HCT116 (cell line): Measurements from ENCODE around the gene MYCBP2. TPM values are rescaled to one million over a fixed set of nuclear protein-coding genes. Genes with fewer than 3 reads are reported as not detected.

Experiments
- ATAC-seq: fragments of 200-7000 bp; cut with Tn5 transposase; 2 replicates; pipeline ENCODE4 v1.9.1; 2020; ENCODE audit warnings: mild to moderate bottlenecking, moderate library complexity
- BruUV-seq: library from RNA; stranded (reverse); fragments of 400-500 nt; replicated peaks from 2 replicates; lab custom pipeline; 2021; lab: Mats Ljungman, UMichigan
- CTCF ChIA-PET: fragments of 300-600 bp; sonication (Branson Sonifier 250); formaldehyde crosslinking; loops from one replicate; lab custom pipeline; 2021; ENCODE audit warnings: antibody characterized with exemption; lab: Charles Lee
- POLR2A ChIA-PET: fragments of 300-600, 350-600 bp; sonication (Branson Sonifier 250); formaldehyde crosslinking; loops from one replicate; lab custom pipeline; 2021; ENCODE audit warnings: antibody characterized with exemption; lab: Charles Lee
- RAD21 ChIA-PET, 2 experiments: fragments of 300-600 bp; sonication (Branson Sonifier 250); formaldehyde crosslinking; loops; one replicate each; lab custom pipeline; 2023; ENCODE audit warnings: low total read pairs in 2 of 2; ENCODE audit not compliant: uncharacterized antibody in 2 of 2, unreplicated experiment in 2 of 2, low non-redundant PET in 1 of 2; lab: Charles Lee
- DNase-seq: peaks from one replicate; pipeline ENCODE4 v3.0.0-alpha.2; 2010; ENCODE audit warnings: low read depth, low spot score
- H2AFZ ChIP-seq: fragments of 200-600 bp; shearing (Covaris generic), sonication (generic); 2 replicates; pipeline ENCODE4 v1.6.1; 2017; ENCODE audit warnings: low read depth, mixed run types, mixed read lengths, antibody characterized with exemption, low read length; ENCODE audit not compliant: poor library complexity, severe bottlenecking
- H3K27ac ChIP-seq: 2 replicates; pipeline ENCODE4 v1.5.1; 2012; ENCODE audit warnings: low read depth, low read length
- H3K27me3 ChIP-seq: fragments of 200-600 bp; sonication (generic); 2 replicates; pipeline ENCODE4 v1.6.1; 2016; ENCODE audit warnings: mixed run types, low read length, mixed read lengths; ENCODE audit not compliant: insufficient read depth
- H3K36me3 ChIP-seq, 2 experiments: fragments of 200-500 bp in 1 of 2; fragments of 200-600 bp in 1 of 2; sonication (Bioruptor generic) in 1 of 2; sonication (generic) in 1 of 2; 2 replicates each; pipeline versions ENCODE4 v1.5.1 to v1.6.1; 2014 to 2016; ENCODE audit warnings: low read length in 2 of 2, inconsistent platforms in 1 of 2, mixed read lengths in 1 of 2, mixed run types in 1 of 2; ENCODE audit not compliant: insufficient read depth in 2 of 2, control insufficient read depth in 1 of 2
- H3K4me1 ChIP-seq, 2 experiments: fragments of 200-600 bp in 1 of 2; sonication (generic) in 1 of 2; 2 replicates each; pipeline versions ENCODE4 v1.5.1 to v1.6.1; 2012 to 2017; ENCODE audit warnings: low read length in 2 of 2, inconsistent platforms in 1 of 2, mild to moderate bottlenecking in 1 of 2, mixed read lengths in 1 of 2, mixed run types in 1 of 2, moderate library complexity in 1 of 2; ENCODE audit not compliant: insufficient read depth in 2 of 2, control insufficient read depth in 1 of 2
- H3K4me2 ChIP-seq: fragments of 200-600 bp; sonication (generic); 2 replicates; pipeline ENCODE4 v1.6.1; 2017; ENCODE audit warnings: mixed run types, low read length, mixed read lengths
- H3K4me3 ChIP-seq, 2 experiments: fragments of 200-600 bp in 1 of 2; sonication (generic) in 1 of 2; replicated peaks in 1 of 2; 2 replicates each; pipeline ENCODE4 v1.5.1; 2011 to 2016; ENCODE audit warnings: low read length in 2 of 2, control low read depth in 1 of 2, low read depth in 1 of 2, mild to moderate bottlenecking in 1 of 2, mixed read lengths in 1 of 2, mixed run types in 1 of 2
- H3K79me2 ChIP-seq: fragments of 200-600 bp; sonication (generic); 2 replicates; pipeline ENCODE4 v1.6.1; 2017; ENCODE audit warnings: mild to moderate bottlenecking, mixed run types, low read length, moderate library complexity, mixed read lengths; ENCODE audit not compliant: insufficient read depth
- H3K9ac ChIP-seq: fragments of 200-600 bp; sonication (generic); 2 replicates; pipeline ENCODE4 v1.6.1; 2016; ENCODE audit warnings: low read length, mixed read lengths
- H3K9me2 ChIP-seq: fragments of 200-600 bp; sonication (generic), shearing (Covaris generic); 2 replicates; pipeline ENCODE4 v1.6.1; 2017; ENCODE audit warnings: mixed run types, mild to moderate bottlenecking, moderate library complexity; ENCODE audit not compliant: insufficient read depth
- H3K9me3 ChIP-seq, 2 experiments: fragments of 200-500 bp in 1 of 2; fragments of 200-600 bp in 1 of 2; sonication (Bioruptor generic) in 1 of 2; sonication (generic) in 1 of 2; 2 replicates each; pipeline ENCODE4 v1.6.1; 2014 to 2017; ENCODE audit warnings: low read length in 2 of 2, mixed read lengths in 2 of 2, inconsistent platforms in 1 of 2, low read depth in 1 of 2, mild to moderate bottlenecking in 1 of 2, mixed run types in 1 of 2, moderate library complexity in 1 of 2; ENCODE audit not compliant: control insufficient read depth in 1 of 2, insufficient read depth in 1 of 2
- H4K20me1 ChIP-seq: fragments of 200-600 bp; sonication (generic), shearing (Covaris generic); 2 replicates; pipeline ENCODE4 v1.6.1; 2017; ENCODE audit warnings: mixed run types, mild to moderate bottlenecking, moderate library complexity; ENCODE audit not compliant: insufficient read depth
- CBX3 ChIP-seq: IDR thresholded peaks from 2 replicates; pipeline ENCODE4 v1.6.1; 2012; ENCODE audit warnings: low read depth
- CEBPB ChIP-seq: IDR thresholded peaks from 2 replicates; pipeline ENCODE4 v1.6.1; 2012; ENCODE audit warnings: low read depth
- ELF1 ChIP-seq: IDR thresholded peaks from 2 replicates; pipeline ENCODE4 v1.6.1; 2012; ENCODE audit warnings: low read depth, borderline replicate concordance
- EZH2 ChIP-seq: fragments of 200-600 bp; sonication (generic); IDR thresholded peaks from 2 replicates; pipeline ENCODE4 v1.6.1; 2017; ENCODE audit warnings: antibody characterized with exemption, mixed run types
- EZH2phosphoT487 ChIP-seq: fragments of 200-600 bp; IDR thresholded peaks from 2 replicates; pipeline ENCODE4 v1.6.1; 2018; ENCODE audit warnings: antibody characterized with exemption, borderline replicate concordance
- SIN3A ChIP-seq: IDR thresholded peaks from 2 replicates; pipeline ENCODE4 v1.6.1; 2012; ENCODE audit warnings: low read depth
- ZFX ChIP-seq: fragments of 450-650 bp; IDR thresholded peaks from 2 replicates; pipeline ENCODE4 v1.6.1; 2017
- ZNF274 ChIP-seq: fragments of 200-500 bp; sonication (Bioruptor generic); IDR thresholded peaks from 2 replicates; pipeline ENCODE4 v1.6.1; 2014; ENCODE audit warnings: mild to moderate bottlenecking, low read depth, low read length, inconsistent platforms
- intact Hi-C: fragments of 100-400 bp; cut with micrococcal nuclease; formaldehyde crosslinking; loops from 2 replicates; pipeline ENCODE4 v1.10.0; 2022
- total RNA-seq: library from RNA; stranded (reverse); gene quantifications from one replicate; pipeline ENCODE4 v1.2.1, GENCODE V29; 2021; ENCODE audit not compliant: unreplicated experiment
- TF ChIP-seq, protein P1 (sequence below): IDR thresholded peaks from 2 replicates; pipeline ENCODE4 v1.6.1; 2012; ENCODE audit warnings: low read depth
- TF ChIP-seq, protein P2 (sequence below), 3 experiments: fragments of 200-600 bp in 1 of 3; sonication (generic) in 1 of 3; IDR thresholded peaks in 2 of 3; conservative IDR thresholded peaks in 1 of 3; 2 replicates each; pipeline ENCODE4 v1.5.1; 2012 to 2017; ENCODE audit warnings: low read depth in 2 of 3, low read length in 2 of 3, antibody characterized with exemption in 1 of 3, borderline replicate concordance in 1 of 3, control low read depth in 1 of 3, mild to moderate bottlenecking in 1 of 3, mixed read lengths in 1 of 3, mixed run types in 1 of 3, moderate library complexity in 1 of 3; ENCODE audit not compliant: insufficient read depth in 1 of 3
- TF ChIP-seq, protein P3 (sequence below): IDR thresholded peaks from 2 replicates; pipeline ENCODE4 v1.6.1; 2012

MYCBP2 gene
- total RNA-seq, 1 experiment from 2014 or later: 48.5 TPM

DNA sequence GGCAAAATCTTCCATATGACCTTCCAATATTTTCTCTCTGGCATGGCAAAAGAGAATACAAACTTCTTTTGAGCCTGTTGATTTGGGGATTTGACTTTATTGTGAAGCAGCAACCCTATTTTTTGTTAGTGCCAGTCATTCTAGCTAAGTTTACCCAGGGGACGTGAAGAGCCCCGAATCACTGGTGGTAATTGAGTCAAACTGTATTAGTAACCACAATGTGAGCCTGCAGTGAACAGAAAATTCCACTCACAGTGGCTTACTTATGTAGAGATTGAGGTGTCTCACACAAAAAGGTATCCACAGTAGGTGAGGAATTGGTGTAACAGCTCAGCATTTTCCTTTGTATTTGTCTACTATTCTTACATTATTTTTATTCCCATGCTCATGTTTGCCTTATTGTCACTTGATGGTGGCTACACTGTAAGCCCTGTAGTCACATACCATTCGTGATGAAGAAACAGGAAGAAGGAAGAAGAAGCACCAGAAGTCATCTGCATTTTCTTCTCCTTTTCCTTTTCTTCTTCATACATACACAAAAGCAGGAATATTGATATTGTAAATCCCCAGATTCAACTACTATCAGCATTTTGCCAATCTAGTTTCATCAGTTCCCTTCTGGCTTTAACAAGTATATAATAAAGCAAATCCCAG lies 33.3 kb upstream of the MYCBP2 start:
- Histone ChIP-seq H3K4me2 (no peak overlapping the region), H2AFZ (no peak overlapping the region), H3K36me3 (no peaks in the 10 kb centered on the region), H3K79me2 (no peaks in the 10 kb centered on the region), H3K4me1 (no peaks in the 10 kb centered on the region), H4K20me1 (no peaks in the 10 kb centered on the region), H3K4me3 (no peak overlapping the region), H3K9me2 (no peaks in the 10 kb centered on the region), H3K9me3 (no peaks in the 10 kb centered on the region), H3K9ac (no peak overlapping the region), H3K27me3 (peaks cover 4% of the 10 kb centered on the region; the same call in 1 of the 2 replicates), H3K27ac (no peak overlapping the region)
- intact Hi-C loops: no loop called here
- ChIA-PET CTCF (no interaction called here), RAD21 (no interaction called here), POLR2A (no interaction called here)
- DNase-seq (no peak), ATAC-seq (no peak)
- no peak for TF ChIP-seq SIN3A
- TF ChIP-seq, protein P1, sequence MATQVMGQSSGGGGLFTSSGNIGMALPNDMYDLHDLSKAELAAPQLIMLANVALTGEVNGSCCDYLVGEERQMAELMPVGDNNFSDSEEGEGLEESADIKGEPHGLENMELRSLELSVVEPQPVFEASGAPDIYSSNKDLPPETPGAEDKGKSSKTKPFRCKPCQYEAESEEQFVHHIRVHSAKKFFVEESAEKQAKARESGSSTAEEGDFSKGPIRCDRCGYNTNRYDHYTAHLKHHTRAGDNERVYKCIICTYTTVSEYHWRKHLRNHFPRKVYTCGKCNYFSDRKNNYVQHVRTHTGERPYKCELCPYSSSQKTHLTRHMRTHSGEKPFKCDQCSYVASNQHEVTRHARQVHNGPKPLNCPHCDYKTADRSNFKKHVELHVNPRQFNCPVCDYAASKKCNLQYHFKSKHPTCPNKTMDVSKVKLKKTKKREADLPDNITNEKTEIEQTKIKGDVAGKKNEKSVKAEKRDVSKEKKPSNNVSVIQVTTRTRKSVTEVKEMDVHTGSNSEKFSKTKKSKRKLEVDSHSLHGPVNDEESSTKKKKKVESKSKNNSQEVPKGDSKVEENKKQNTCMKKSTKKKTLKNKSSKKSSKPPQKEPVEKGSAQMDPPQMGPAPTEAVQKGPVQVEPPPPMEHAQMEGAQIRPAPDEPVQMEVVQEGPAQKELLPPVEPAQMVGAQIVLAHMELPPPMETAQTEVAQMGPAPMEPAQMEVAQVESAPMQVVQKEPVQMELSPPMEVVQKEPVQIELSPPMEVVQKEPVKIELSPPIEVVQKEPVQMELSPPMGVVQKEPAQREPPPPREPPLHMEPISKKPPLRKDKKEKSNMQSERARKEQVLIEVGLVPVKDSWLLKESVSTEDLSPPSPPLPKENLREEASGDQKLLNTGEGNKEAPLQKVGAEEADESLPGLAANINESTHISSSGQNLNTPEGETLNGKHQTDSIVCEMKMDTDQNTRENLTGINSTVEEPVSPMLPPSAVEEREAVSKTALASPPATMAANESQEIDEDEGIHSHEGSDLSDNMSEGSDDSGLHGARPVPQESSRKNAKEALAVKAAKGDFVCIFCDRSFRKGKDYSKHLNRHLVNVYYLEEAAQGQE: no peak
- TF ChIP-seq CEBPB: no peak
- no peak for TF ChIP-seq ZFX
- BruUV-seq: no TSS peak

DNA sequence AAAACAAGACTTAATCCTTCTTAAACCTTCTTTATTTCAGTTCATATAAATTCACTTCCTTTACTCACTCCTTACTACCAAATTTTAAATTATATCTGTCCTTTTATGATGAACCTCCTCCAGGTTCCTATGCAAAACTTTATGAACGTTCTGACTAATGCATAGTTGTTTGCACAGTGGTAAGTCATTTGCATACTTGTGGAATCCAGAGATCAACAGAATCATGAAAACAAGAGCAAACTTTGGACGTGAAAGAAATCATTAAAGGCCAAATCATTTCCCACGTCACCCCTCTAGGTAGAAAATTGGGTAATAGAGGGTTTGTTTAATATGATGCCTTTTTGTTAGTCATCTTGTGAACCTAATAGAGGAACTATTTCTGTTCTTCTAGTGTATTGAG lies 32.3 kb upstream of the MYCBP2 start:
- DNase-seq: no peak
- CTCF ChIA-PET: no interaction called here
- no peak for TF ChIP-seq EZH2
- TF ChIP-seq, protein P2, sequence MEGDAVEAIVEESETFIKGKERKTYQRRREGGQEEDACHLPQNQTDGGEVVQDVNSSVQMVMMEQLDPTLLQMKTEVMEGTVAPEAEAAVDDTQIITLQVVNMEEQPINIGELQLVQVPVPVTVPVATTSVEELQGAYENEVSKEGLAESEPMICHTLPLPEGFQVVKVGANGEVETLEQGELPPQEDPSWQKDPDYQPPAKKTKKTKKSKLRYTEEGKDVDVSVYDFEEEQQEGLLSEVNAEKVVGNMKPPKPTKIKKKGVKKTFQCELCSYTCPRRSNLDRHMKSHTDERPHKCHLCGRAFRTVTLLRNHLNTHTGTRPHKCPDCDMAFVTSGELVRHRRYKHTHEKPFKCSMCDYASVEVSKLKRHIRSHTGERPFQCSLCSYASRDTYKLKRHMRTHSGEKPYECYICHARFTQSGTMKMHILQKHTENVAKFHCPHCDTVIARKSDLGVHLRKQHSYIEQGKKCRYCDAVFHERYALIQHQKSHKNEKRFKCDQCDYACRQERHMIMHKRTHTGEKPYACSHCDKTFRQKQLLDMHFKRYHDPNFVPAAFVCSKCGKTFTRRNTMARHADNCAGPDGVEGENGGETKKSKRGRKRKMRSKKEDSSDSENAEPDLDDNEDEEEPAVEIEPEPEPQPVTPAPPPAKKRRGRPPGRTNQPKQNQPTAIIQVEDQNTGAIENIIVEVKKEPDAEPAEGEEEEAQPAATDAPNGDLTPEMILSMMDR (IDR thresholded peaks at IDR 0.05 in 2 of 3, conservative IDR thresholded peaks at IDR 0.05 in 1 of 3; ENCODE audit: borderline replicate concordance in 1 of 3, insufficient read depth in 1 of 3, low read depth in 2 of 3, low read length in 2 of 3): no peak
- no peak for TF ChIP-seq EZH2phosphoT487
- no peak for TF ChIP-seq ELF1
- TF ChIP-seq ZNF274: no peak
- TF ChIP-seq, protein P3, sequence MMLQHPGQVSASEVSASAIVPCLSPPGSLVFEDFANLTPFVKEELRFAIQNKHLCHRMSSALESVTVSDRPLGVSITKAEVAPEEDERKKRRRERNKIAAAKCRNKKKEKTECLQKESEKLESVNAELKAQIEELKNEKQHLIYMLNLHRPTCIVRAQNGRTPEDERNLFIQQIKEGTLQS: no peak
- TF ChIP-seq CBX3: no peak

More for the DNA sequence above, 32.3 kb upstream of the MYCBP2 start:
- RAD21 ChIA-PET: no interaction called here
- H4K20me1 ChIP-seq: no peaks in the 10 kb centered on the region
- intact Hi-C loops: no loop called here
- H3K9me3 ChIP-seq: no peaks in the 10 kb centered on the region
- no peak overlapping the region for H3K9ac ChIP-seq
- ATAC-seq: no peak
- peaks cover 4% of the 10 kb centered on the region; the same call in 1 of the 2 replicates for H3K27me3 ChIP-seq
- no peak overlapping the region for H3K27ac ChIP-seq
- POLR2A ChIA-PET: no interaction called here
- no peaks in the 10 kb centered on the region for H3K4me1 ChIP-seq
- H3K36me3 ChIP-seq: no peaks in the 10 kb centered on the region
- H2AFZ ChIP-seq: no peak overlapping the region
- no peaks in the 10 kb centered on the region for H3K79me2 ChIP-seq
- no peaks in the 10 kb centered on the region for H3K9me2 ChIP-seq
- no TSS peak for BruUV-seq
- H3K4me2 ChIP-seq: no peak overlapping the region
- no peak overlapping the region for H3K4me3 ChIP-seq
